ENCODE measurements around the gene TRIP10.

DNA sequence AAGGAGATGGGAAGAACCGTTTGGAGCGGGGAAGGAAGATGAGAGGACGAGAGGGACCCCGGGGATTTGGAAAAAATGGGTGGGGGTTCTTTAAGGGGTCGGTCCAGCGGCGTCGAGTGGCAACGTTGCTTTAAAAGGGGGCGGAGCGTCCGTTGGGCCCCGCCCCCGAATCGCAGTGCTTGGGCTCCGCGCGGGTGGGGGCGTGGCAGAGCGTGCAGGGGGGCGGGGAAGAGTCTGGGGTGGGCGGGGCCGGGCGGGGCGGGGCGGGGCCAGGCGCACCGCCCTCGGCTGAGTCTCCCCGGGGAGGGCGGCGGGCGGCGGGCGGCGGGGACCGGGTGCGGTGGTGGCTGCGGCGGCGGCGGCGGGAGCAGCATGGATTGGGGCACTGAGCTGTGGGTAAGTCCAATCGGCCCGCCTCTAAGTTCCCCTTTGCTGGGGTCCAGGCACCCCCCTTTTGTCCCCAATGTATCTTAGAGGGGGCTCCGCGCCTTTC lies at the start of gene TRIP10:
- TF ChIP-seq IRF4 (IDR thresholded peaks at IDR 0.05; ENCODE audit: low read depth, low read length) = no peak
- TF ChIP-seq EP300 (IDR thresholded peaks at IDR 0.05; ENCODE audit: borderline replicate concordance in 1 of 2, control insufficient read depth in 1 of 2, low read depth in 2 of 2, low read length in 2 of 2) = no peak
- TF ChIP-seq POLR2AphosphoS5 (IDR thresholded peaks at IDR 0.05; ENCODE audit: low read length) = no peak
- TF ChIP-seq CHD1 (IDR thresholded peaks at IDR 0.05; ENCODE audit: low read depth, low read length) = no peak
- no peak for TF ChIP-seq CTCF (IDR thresholded peaks at IDR 0.05 in 2 of 3, conservative IDR thresholded peaks at IDR 0.05 in 1 of 3; ENCODE audit: control insufficient read depth in 2 of 3, extremely low read depth in 1 of 3, insufficient read depth in 1 of 3, low read depth in 3 of 3, low read length in 3 of 3)
- no peak for TF ChIP-seq TAF1 (IDR thresholded peaks at IDR 0.05; ENCODE audit: borderline replicate concordance, low read depth, low read length)
- no peak for TF ChIP-seq CREM (IDR thresholded peaks at IDR 0.05; ENCODE audit: low read depth)
- TF ChIP-seq FOXK2 (IDR thresholded peaks at IDR 0.05) = no peak

All from GM12878 (cell line).